Natural killer cell (primary cell): Measurements from ENCODE around the gene CORO6. TPM values are rescaled to one million over a fixed set of nuclear protein-coding genes. Genes with fewer than 3 reads are reported as not detected.

ENCODE experiments used
- ATAC-seq, 3 donors: fragments of 150-1000 bp in 2 of 3; fragments of 200-7000 bp in 1 of 3; cut with Tn5 transposase; 1 replicate in 1 of 3; 2 replicates in 2 of 3; pipeline ENCODE4 v1.10.0; 2021; ENCODE audit warnings: mild to moderate bottlenecking in 2 of 3, moderate library complexity in 2 of 3
- DNase-seq, 2 donors: peaks; one replicate each; pipeline versions ENCODE4 v3.0.0 to v3.0.0-alpha.2; 2013 to 2021; ENCODE audit warnings: mixed read lengths in 1 of 2
- H3K27ac ChIP-seq: one replicate; pipeline ENCODE4 v1.5.1; 2013; ENCODE audit warnings: mild to moderate bottlenecking, low read length
- H3K27me3 ChIP-seq: one replicate; pipeline ENCODE4 v1.6.1; 2013; ENCODE audit warnings: low read length; ENCODE audit not compliant: control insufficient read depth, insufficient read depth
- H3K36me3 ChIP-seq: one replicate; pipeline ENCODE4 v1.6.1; 2013; ENCODE audit warnings: low read length; ENCODE audit not compliant: control insufficient read depth, insufficient read depth
- H3K4me1 ChIP-seq: one replicate; pipeline ENCODE4 v1.6.1; 2013; ENCODE audit warnings: low read length; ENCODE audit not compliant: control insufficient read depth, insufficient read depth
- H3K4me3 ChIP-seq: one replicate; pipeline ENCODE4 v1.5.1; 2013; ENCODE audit warnings: low read length
- H3K9me3 ChIP-seq: one replicate; pipeline ENCODE4 v1.6.1; 2013; ENCODE audit warnings: low read length; ENCODE audit not compliant: control insufficient read depth, insufficient read depth
- H3K27ac Mint-ChIP-seq, 2 donors: one replicate each; pipeline ENCODE4 v1.8.0; 2022; ENCODE audit warnings: mild to moderate bottlenecking in 2 of 2, mixed read lengths in 2 of 2, moderate library complexity in 1 of 2
- H3K27me3 Mint-ChIP-seq, 2 donors: one replicate each; pipeline ENCODE4 v1.8.0; 2022; ENCODE audit warnings: low read depth in 2 of 2, mixed read lengths in 2 of 2
- H3K36me3 Mint-ChIP-seq: one replicate; pipeline ENCODE4 v1.8.0; 2022; ENCODE audit warnings: mixed read lengths
- H3K4me1 Mint-ChIP-seq, 2 donors: one replicate each; pipeline ENCODE4 v1.8.0; 2022; ENCODE audit warnings: mixed read lengths in 2 of 2
- H3K4me3 Mint-ChIP-seq: one replicate; pipeline ENCODE4 v1.8.0; 2022; ENCODE audit warnings: mild to moderate bottlenecking, moderate library complexity, mixed read lengths
- H3K9me3 Mint-ChIP-seq, 2 donors: one replicate each; pipeline ENCODE4 v1.8.0; 2022; ENCODE audit warnings: mixed read lengths in 2 of 2
- CTCF ChIP-seq: fragments of 200-600 bp; IDR thresholded peaks from one replicate; pipeline ENCODE4 v1.8.0; 2022; ENCODE audit warnings: antibody characterized with exemption
- WGBS: methylation state at CpG from one replicate; pipeline ENCODE4 v1.1.7; 2013; ENCODE audit warnings: missing lambda C conversion rate; ENCODE audit not compliant: insufficient coverage; 5-methylcytosine and 5-hydroxymethylcytosine counted together
- intact Hi-C: fragments of 100-400 bp; cut with micrococcal nuclease; formaldehyde crosslinking; loops from one replicate; pipeline ENCODE4 v1.14.2; 2022
- total RNA-seq, 4 donors: library from RNA; stranded (reverse); fragments of 120-200 nt in 1 of 4; gene quantifications; one replicate each; pipeline versions ENCODE4 v1.2.3 to v1.2.4, GENCODE V29; 2013 to 2022

CORO6 gene
- total RNA-seq, 3 donors from 2014 or later (not counting 1 experiment from before 2014, with no cell fraction given) = 2.4 to 18.7 (median 3.9) TPM

GRCh38 chr17:29569245-29569950 is 53.3 kb downstream of the CORO6 start:
- H3K4me3 ChIP-seq = peak overlapping the region; percentile 75
- H3K27me3 ChIP-seq = no peaks in the 10 kb centered on the region
- H3K4me1 ChIP-seq = peaks cover 41% of the 10 kb centered on the region
- DNase-seq (no peak), ATAC-seq (no peak)
- TF ChIP-seq CTCF = no peak
- intact Hi-C loops = loop anchor here (2.0 to 10.0 kb wide), 2 partner anchors 19 to 45 kb away; partner anchors contain the start of gene GIT1
- Mint-ChIP-seq H3K4me3 (peak overlapping the region; percentile 80), H3K27ac (peak overlapping the region; percentile 51 to 93), H3K4me1 (peaks cover 32 to 40% of the 10 kb centered on the region in 2 donors), H3K27me3 (no peaks in the 10 kb centered on the region), H3K9me3 (no peaks in the 10 kb centered on the region), H3K36me3 (no peaks in the 10 kb centered on the region)
- H3K27ac ChIP-seq = peak overlapping the region; percentile 75
- H3K36me3 ChIP-seq = peaks cover 7% of the 10 kb centered on the region
- 67% methylated on average over 12 of the region's 14 CpGs for WGBS
- no peaks in the 10 kb centered on the region for H3K9me3 ChIP-seq

- H3K9me3 ChIP-seq = no peaks in the 10 kb centered on the region
- intact Hi-C loops = loop anchor here (2.0 to 10.0 kb wide), 2 partner anchors 20 to 46 kb away; partner anchors contain the start of gene GIT1
- ATAC-seq (peak; percentile 57 to 73 (median 57)), DNase-seq (peak; percentile 74 to 92)
- peak within 1 kb of the TSS; percentile 96 for H3K4me3 ChIP-seq
- 2% methylated on average over 85 of the region's 85 CpGs for WGBS
- peak within 1 kb of the TSS; percentile 83 for H3K27ac ChIP-seq
- Mint-ChIP-seq H3K4me1 (peaks cover 38 to 47% of the 10 kb centered on the region in 2 donors), H3K27ac (peak within 1 kb of the TSS; percentile 93 to 94), H3K4me3 (peak within 1 kb of the TSS; percentile 99), H3K27me3 (no peaks in the 10 kb centered on the region), H3K9me3 (no peaks in the 10 kb centered on the region), H3K36me3 (no peaks in the 10 kb centered on the region)
- peaks cover 4% of the 10 kb centered on the region for H3K36me3 ChIP-seq
- no peaks in the 10 kb centered on the region for H3K27me3 ChIP-seq
- peaks cover 49% of the 10 kb centered on the region for H3K4me1 ChIP-seq
- no peak for TF ChIP-seq CTCF
These were observed 54.1 kb downstream of the CORO6 start, which contains the start of gene TP53I13 for GRCh38 chr17:29568331-29569244. TP53I13 (plus strand) TSS chr17:29568701; CDS start chr17:29568759, 58 bp downstream.

GRCh38 chr17:29567554-29568330 is 55.0 kb downstream of the CORO6 start:
- Mint-ChIP-seq H3K27ac (peak overlapping the region; percentile 93 to 94), H3K36me3 (no peaks in the 10 kb centered on the region), H3K9me3 (no peaks in the 10 kb centered on the region), H3K27me3 (no peaks in the 10 kb centered on the region), H3K4me1 (peaks cover 41 to 51% of the 10 kb centered on the region in 2 donors), H3K4me3 (peak overlapping the region; percentile 99)
- Histone ChIP-seq H3K4me3 (peak overlapping the region; percentile 96), H3K27me3 (no peaks in the 10 kb centered on the region), H3K9me3 (no peaks in the 10 kb centered on the region), H3K36me3 (peaks cover 2% of the 10 kb centered on the region), H3K27ac (peak overlapping the region; percentile 83), H3K4me1 (peaks cover 52% of the 10 kb centered on the region)
- intact Hi-C loops = loop anchor here (2.0 to 10.0 kb wide), 2 partner anchors 21 to 47 kb away; partner anchors contain the start of gene GIT1
- ATAC-seq (peak; percentile 59 to 76 (median 60)), DNase-seq (peak; percentile 71 to 86)
- no peak for TF ChIP-seq CTCF
- WGBS = under 1% methylated on average over 63 of the region's 63 CpGs
